NCI-H524 treated with DMSO at 0.1 percent for 48 hours (cell line): Measurements from ENCODE around the gene PRSS57.

Source experiments
- DNase-seq: peaks from one replicate; lab custom pipeline; 2025; lab: John Stamatoyannopoulos, UW

Gene PRSS57

DNA sequence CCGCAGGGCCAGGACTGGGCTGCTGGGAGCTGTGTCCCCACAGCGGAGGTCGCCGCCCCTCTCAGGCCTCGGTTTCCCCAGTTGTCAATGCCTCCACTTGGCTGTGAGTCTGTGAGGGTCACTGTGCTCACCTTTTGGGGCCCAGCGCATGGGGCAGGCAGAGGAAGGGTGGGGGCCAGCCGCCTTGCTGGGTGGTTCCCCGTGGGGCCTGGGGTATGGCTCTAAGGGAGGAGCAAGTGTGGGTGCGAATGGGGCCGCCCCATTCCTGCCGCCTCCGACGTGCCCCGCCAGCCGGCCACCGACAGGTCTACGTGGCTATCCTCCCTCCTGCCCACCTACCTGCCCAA lies 56.4 kb downstream of the PRSS57 start:
- no peak for DNase-seq
